Large intestine (tissue), 12 donors: ENCODE measurements around the gene ICOS. TPM values are rescaled to one million over a fixed set of nuclear protein-coding genes. Genes with fewer than 3 reads are reported as not detected.

Source experiments
- DNase-seq, 2 donors: peaks; one replicate each; pipeline versions ENCODE4 v3.0.0 to v3.0.0-alpha.2; 2013
- H3K27ac ChIP-seq: one replicate; pipeline ENCODE4 v1.5.1; 2013; ENCODE audit warnings: low read length
- H3K27me3 ChIP-seq: 2 replicates; pipeline ENCODE4 v1.6.1; 2013; ENCODE audit warnings: low read length; ENCODE audit not compliant: control insufficient read depth, insufficient read depth
- H3K36me3 ChIP-seq: 2 replicates; pipeline ENCODE4 v1.6.1; 2013; ENCODE audit warnings: low read length; ENCODE audit not compliant: control insufficient read depth, insufficient read depth
- H3K4me1 ChIP-seq: one replicate; pipeline ENCODE4 v1.6.1; 2013; ENCODE audit warnings: low read length; ENCODE audit not compliant: control insufficient read depth, insufficient read depth
- H3K4me3 ChIP-seq: one replicate; pipeline ENCODE4 v1.5.1; 2013; ENCODE audit warnings: low read length
- H3K9me3 ChIP-seq: one replicate; pipeline ENCODE4 v1.6.1; 2013; ENCODE audit warnings: mild to moderate bottlenecking, low read depth, low read length, moderate library complexity; ENCODE audit not compliant: control insufficient read depth
- WGBS: methylation state at CpG from one replicate; pipeline ENCODE4 v1.1.5; 2013; ENCODE audit warnings: low lambda C conversion rate; ENCODE audit not compliant: insufficient coverage; 5-methylcytosine and 5-hydroxymethylcytosine counted together
- long read RNA-seq, 11 donors: transcript quantifications; one replicate each; lab custom pipeline, GENCODE V29; 2026
- polyA plus RNA-seq: library from polyadenylated mRNA; unstranded; fragments of 120-200 nt; gene quantifications from one replicate; pipeline ENCODE4 v1.2.1, GENCODE V29; 2013

ICOS gene, protein sequence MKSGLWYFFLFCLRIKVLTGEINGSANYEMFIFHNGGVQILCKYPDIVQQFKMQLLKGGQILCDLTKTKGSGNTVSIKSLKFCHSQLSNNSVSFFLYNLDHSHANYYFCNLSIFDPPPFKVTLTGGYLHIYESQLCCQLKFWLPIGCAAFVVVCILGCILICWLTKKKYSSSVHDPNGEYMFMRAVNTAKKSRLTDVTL
- 0.42 TPM for polyA plus RNA-seq
- long read RNA-seq, donor 1, partial matches to known transcripts = 0 of 1 reads
- long read RNA-seq, donor 1, other reads (novel, unspliced or antisense) = 0 of 1 reads
- long read RNA-seq, donor 2 = 0 reads
- long read RNA-seq, donor 3 = 0 reads
- long read RNA-seq, donor 4 = 0 reads
- long read RNA-seq, donor 5 = 0 reads
- long read RNA-seq, donor 6 = 0 reads
- long read RNA-seq, donor 7 = 0 reads
- long read RNA-seq, donor 8 = 0 reads
- long read RNA-seq, donor 9 = 0 reads
- long read RNA-seq, donor 10 = 0 reads
- long read RNA-seq, donor 11 = 0 reads

DNA sequence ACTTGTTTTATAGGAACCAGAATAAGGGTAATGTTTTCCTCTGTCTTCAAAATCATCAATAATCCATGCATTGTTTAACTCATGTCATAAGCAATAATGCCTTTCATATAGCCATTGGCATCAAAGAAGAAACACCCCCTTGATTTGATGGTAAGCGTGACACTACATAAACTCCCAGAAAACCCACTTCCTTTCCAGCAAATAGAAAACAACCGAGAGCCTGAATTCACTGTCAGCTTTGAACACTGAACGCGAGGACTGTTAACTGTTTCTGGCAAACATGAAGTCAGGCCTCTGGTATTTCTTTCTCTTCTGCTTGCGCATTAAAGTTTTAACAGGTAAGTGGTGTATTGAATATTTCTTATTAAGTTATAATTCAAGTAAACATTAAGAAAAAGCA, at the start of gene ICOS:
Gene ICOS (plus strand): TSS at position 229 of the 400 bp plus-strand sequence. CDS start 52 bp downstream, at position 281.
- H3K4me3 ChIP-seq = no peak within 1 kb of the TSS
- H3K9me3 ChIP-seq = no peaks in the 10 kb centered on the region
- DNase-seq = no peak
- WGBS = 53% methylated on average over 3 of the region's 5 CpGs
- H3K27ac ChIP-seq = no peak within 1 kb of the TSS
- H3K36me3 ChIP-seq = no peaks in the 10 kb centered on the region
- no peaks in the 10 kb centered on the region for H3K27me3 ChIP-seq
- H3K4me1 ChIP-seq = no peaks in the 10 kb centered on the region

GRCh38 chr2:203887677-203888076, 48.9 kb upstream of the ICOS start:
- DNase-seq = no peak
- Histone ChIP-seq H3K4me1 (no peaks in the 10 kb centered on the region), H3K27ac (no peak overlapping the region), H3K4me3 (no peak overlapping the region), H3K36me3 (no peaks in the 10 kb centered on the region), H3K9me3 (no peaks in the 10 kb centered on the region), H3K27me3 (no peaks in the 10 kb centered on the region)

DNA sequence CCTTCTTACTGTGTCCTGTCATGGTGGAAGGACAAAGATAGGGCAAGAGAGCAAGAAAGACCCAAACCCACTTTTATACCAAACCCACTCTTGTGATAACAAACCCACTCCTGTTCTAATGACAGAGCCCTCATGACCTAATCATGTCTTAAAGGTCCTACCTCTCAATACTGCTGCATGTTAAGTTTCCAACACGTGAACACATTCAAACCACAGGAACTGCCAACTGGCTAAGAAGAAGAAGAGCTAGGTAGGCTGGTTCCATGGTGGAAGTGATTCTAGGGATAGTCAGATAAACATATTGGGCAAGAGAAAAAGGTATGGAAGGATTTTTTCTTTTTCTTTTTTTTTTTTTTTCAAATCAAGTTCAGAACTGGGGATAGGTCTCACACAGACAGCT, 47.0 kb upstream of the ICOS start:
- WGBS = no CpG with 5 or more reads among the region's 1 CpG
- no peaks in the 10 kb centered on the region for H3K36me3 ChIP-seq
- no peak overlapping the region for H3K27ac ChIP-seq

DNA sequence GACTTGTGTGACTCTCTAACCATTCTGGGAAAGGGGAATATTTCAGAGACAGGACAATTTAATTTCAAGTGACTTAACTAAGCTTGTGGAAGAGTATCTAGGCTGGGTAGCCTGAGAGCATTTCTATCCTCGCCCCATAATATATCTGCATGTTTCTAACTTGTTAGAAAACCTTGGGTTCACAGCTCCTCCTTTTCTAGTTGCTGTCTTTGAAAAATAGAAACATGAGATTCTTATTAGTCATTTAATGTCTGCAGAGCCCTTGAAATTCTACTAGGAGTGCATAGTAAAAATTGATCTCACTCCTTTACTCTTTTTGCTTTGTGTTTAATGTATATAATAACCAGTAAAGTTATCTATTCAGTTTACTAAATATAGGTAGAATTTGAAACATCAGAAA, 46.6 kb upstream of the ICOS start:
- H3K4me1 ChIP-seq = no peaks in the 10 kb centered on the region

More for the DNA sequence above, 47.0 kb upstream of the ICOS start:
- Histone ChIP-seq H3K27me3 (no peaks in the 10 kb centered on the region), H3K4me1 (no peaks in the 10 kb centered on the region), H3K4me3 (no peak overlapping the region), H3K9me3 (no peaks in the 10 kb centered on the region)
- no peak for DNase-seq

DNA sequence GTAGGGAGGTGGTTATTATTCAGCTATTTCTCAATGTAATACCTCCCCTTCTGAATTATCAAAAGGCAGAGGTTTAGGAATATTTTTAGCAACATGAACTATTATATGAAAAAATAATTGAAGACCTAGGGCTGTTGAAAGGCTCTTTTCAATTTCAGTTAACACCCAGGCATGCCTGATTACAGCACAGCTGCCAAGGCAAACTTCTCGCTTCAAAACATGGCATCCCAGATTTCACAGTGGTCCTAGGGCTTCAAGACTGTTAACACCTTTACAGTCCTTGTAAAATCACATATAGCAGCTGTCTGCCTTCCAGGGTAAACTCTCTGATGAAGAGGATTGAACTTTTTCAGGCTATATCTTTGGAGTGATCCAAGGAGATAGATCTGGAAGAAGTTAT, 45.8 kb upstream of the ICOS start:
- H3K27me3 ChIP-seq = no peaks in the 10 kb centered on the region
- DNase-seq = no peak
- no peaks in the 10 kb centered on the region for H3K36me3 ChIP-seq
- no CpG with 5 or more reads among the region's 1 CpG for WGBS
- no peak overlapping the region for H3K4me3 ChIP-seq
- H3K4me1 ChIP-seq = no peaks in the 10 kb centered on the region
- H3K9me3 ChIP-seq = no peaks in the 10 kb centered on the region
- no peak overlapping the region for H3K27ac ChIP-seq

More for the DNA sequence above, 46.6 kb upstream of the ICOS start:
- no peaks in the 10 kb centered on the region for H3K36me3 ChIP-seq
- no peaks in the 10 kb centered on the region for H3K9me3 ChIP-seq
- H3K27ac ChIP-seq = no peak overlapping the region
- no peak for DNase-seq
- no peak overlapping the region for H3K4me3 ChIP-seq
- no peaks in the 10 kb centered on the region for H3K27me3 ChIP-seq
- no CpG with 5 or more reads among the region's 1 CpG for WGBS

GRCh38 chr2:203891474-203891873, 45.1 kb upstream of the ICOS start:
- no peaks in the 10 kb centered on the region for H3K27me3 ChIP-seq
- no peak for DNase-seq
- WGBS = no CpG with 5 or more reads among the region's 2 CpGs
- H3K27ac ChIP-seq = no peak overlapping the region
- no peaks in the 10 kb centered on the region for H3K36me3 ChIP-seq
- H3K4me3 ChIP-seq = no peak overlapping the region
- no peaks in the 10 kb centered on the region for H3K9me3 ChIP-seq
- H3K4me1 ChIP-seq = no peaks in the 10 kb centered on the region

DNA sequence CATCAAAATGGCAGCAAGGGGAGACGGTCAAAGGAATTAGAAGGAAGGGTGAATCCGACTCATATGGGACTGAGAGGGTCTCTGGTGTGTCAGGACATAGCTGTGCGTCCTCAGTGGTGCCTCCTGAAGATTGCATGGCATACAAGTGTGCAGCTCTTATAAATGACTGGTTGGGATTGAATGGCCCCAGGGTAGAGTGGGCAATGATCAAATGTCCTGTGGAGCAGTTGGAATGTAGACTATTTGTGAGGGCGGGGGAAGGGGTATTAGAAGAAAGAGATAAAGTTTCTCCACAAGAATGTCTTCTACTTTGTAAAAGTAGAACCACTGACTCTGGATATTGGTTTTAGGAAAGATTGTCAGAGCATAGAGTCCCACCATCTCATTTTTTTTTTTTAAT, 44.4 kb upstream of the ICOS start:
- H3K27me3 ChIP-seq = no peaks in the 10 kb centered on the region
- H3K4me1 ChIP-seq = no peaks in the 10 kb centered on the region
- no peaks in the 10 kb centered on the region for H3K9me3 ChIP-seq
- DNase-seq = no peak
- H3K4me3 ChIP-seq = no peak overlapping the region
- H3K27ac ChIP-seq = no peak overlapping the region
- WGBS = no CpG with 5 or more reads among the region's 4 CpGs
- H3K36me3 ChIP-seq = no peaks in the 10 kb centered on the region

DNA sequence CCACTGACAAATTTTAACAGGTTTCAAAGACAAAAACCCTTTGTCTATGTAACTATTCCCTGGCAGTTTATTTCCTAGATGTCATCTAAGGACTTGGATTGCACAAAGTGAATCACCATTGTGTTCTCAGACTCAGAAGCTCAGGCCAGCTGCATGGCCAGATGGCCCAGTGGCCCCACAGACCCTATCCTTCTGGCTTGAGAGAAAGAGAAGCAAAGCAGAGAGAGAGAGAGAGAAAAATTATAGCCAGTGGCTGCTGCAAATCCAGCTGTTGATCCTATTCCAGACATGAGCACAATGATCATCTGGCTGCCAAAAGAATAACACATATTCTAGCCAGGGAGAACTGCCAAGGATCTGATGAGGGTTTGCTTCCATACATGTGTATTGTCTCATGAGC, 43.2 kb upstream of the ICOS start:
- Histone ChIP-seq H3K4me3 (no peak overlapping the region), H3K36me3 (no peaks in the 10 kb centered on the region), H3K27me3 (no peaks in the 10 kb centered on the region), H3K27ac (no peak overlapping the region), H3K9me3 (no peaks in the 10 kb centered on the region), H3K4me1 (no peaks in the 10 kb centered on the region)
- peak; percentile 23 to 34 for DNase-seq

DNA sequence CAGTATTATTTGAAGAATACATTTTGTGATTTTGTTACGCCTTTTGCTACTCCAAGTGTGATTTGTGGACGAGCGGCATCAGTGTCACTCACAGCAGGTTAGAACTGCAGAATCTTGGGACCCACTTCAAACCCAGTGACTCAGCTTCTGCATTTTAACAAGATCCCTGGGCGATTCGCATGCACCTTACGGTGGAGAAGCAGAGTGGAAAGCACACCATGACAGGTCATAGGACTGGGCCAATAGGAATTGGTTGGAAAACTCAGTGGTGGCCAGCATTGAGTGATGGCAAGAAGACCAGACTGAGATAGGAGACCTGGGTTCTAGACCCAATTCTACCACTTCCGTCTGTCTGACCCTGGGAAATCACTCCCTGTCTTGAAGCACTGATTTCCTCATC, 42.7 kb upstream of the ICOS start:
- no peaks in the 10 kb centered on the region for H3K9me3 ChIP-seq
- DNase-seq = no peak
- WGBS = 94% methylated on average over 2 of the region's 7 CpGs
- H3K27ac ChIP-seq = no peak overlapping the region
- H3K4me1 ChIP-seq = no peaks in the 10 kb centered on the region
- H3K4me3 ChIP-seq = no peak overlapping the region
- H3K36me3 ChIP-seq = no peaks in the 10 kb centered on the region
- H3K27me3 ChIP-seq = no peaks in the 10 kb centered on the region

GRCh38 chr2:203894262-203894661, 42.3 kb upstream of the ICOS start:
- no peaks in the 10 kb centered on the region for H3K27me3 ChIP-seq
- H3K4me1 ChIP-seq = no peaks in the 10 kb centered on the region
- H3K36me3 ChIP-seq = no peaks in the 10 kb centered on the region
- H3K4me3 ChIP-seq = no peak overlapping the region
- no peak overlapping the region for H3K27ac ChIP-seq
- no CpG with 5 or more reads among the region's 1 CpG for WGBS
- DNase-seq = no peak
- H3K9me3 ChIP-seq = no peaks in the 10 kb centered on the region

- WGBS = 88% methylated on average over 1 of the region's 2 CpGs
- no peak for DNase-seq
- H3K4me1 ChIP-seq = no peaks in the 10 kb centered on the region
- no peaks in the 10 kb centered on the region for H3K36me3 ChIP-seq
- H3K4me3 ChIP-seq = no peak overlapping the region
- H3K27ac ChIP-seq = no peak overlapping the region
- H3K9me3 ChIP-seq = peaks cover 4% of the 10 kb centered on the region
- no peaks in the 10 kb centered on the region for H3K27me3 ChIP-seq
Measured at GRCh38 chr2:203897544-203897943, 39.0 kb upstream of the ICOS start.
